Motor neuron (in vitro differentiated cells): ENCODE data around the gene ZNF716. TPM values are rescaled to one million over a fixed set of nuclear protein-coding genes. Genes with fewer than 3 reads are reported as not detected.
"Not testable (repeated sequence)": the region's sequence is repeated elsewhere in the genome, so short reads cannot be mapped to it uniquely, and the experiment has no call there.

Experiments used
- ATAC-seq, 8 experiments: fragments of 200-7000 bp; cut with Tn5 transposase; replicated peaks in 6 of 8; 2 replicates each; pipeline ENCODE4 v1.8.0; 2021; ENCODE audit warnings: mild to moderate bottlenecking in 8 of 8, moderate library complexity in 8 of 8
- H3K27ac ChIP-seq, 2 donors: fragments of 250-450 bp; sonication (Bioruptor Pico); 2 replicates each; pipeline ENCODE4 v1.9.0; 2021; ENCODE audit warnings: antibody characterized with exemption in 2 of 2, mild to moderate bottlenecking in 2 of 2, moderate library complexity in 1 of 2
- H3K4me1 ChIP-seq, 2 donors: fragments of 250-450 bp; sonication (Bioruptor Pico); replicated peaks in 1 of 2; 2 replicates each; pipeline ENCODE4 v1.6.1; 2021; ENCODE audit warnings: antibody characterized with exemption in 2 of 2, mild to moderate bottlenecking in 2 of 2, moderate library complexity in 1 of 2
- H3K4me3 ChIP-seq, 5 donors: fragments of 250-450 bp; sonication (Bioruptor Pico); 2 replicates each; pipeline ENCODE4 v1.9.0; 2021; ENCODE audit warnings: antibody characterized with exemption in 5 of 5, mild to moderate bottlenecking in 5 of 5, moderate library complexity in 4 of 5
- WGBS, 10 experiments: fragments of 450-650 bp; shearing (Covaris generic); methylation state at CpG; one replicate each; pipeline ENCODE4 v1.0.0; 2022; 5-methylcytosine and 5-hydroxymethylcytosine counted together
- in situ Hi-C, 9 experiments: fragments of 400-800 bp; cut with MboI; loops; one replicate each; pipeline ENCODE4 v1.15.0; 2021; ENCODE audit warnings: low sequenced_read_pairs in 9 of 9, low pct_unique_long_range_greater_than_20kb in 2 of 9; ENCODE audit not compliant: unreplicated experiment in 9 of 9
- total RNA-seq, 8 experiments: library from RNA; unstranded; fragments of 300-600 nt; gene quantifications; 2 replicates each; pipeline versions ENCODE4 v1.2.3 to v1.2.4, GENCODE V29; 2022

ZNF716 gene
- total RNA-seq, 8 experiments from 2014 or later = 0.09 TPM; not detected in 6

- Histone ChIP-seq H3K4me1 (no peaks in the 10 kb centered on the region), H3K27ac (no peak overlapping the region), H3K4me3 (no peak overlapping the region)
- 38 to 50% (median 40%) methylated on average over 1 to 2 of the region's 7 CpGs; no CpG with 5 or more reads in 7 of the 10 experiments for WGBS, 10 experiments
- in situ Hi-C loops = no loop called here
- no peak for ATAC-seq
Observed at GRCh38 chr7:57438244-57438643, 11.7 kb upstream of the ZNF716 start.

GRCh38 chr7:57443567-57443966 lies 6.4 kb upstream of the ZNF716 start:
- in situ Hi-C loops = no loop called here
- Histone ChIP-seq H3K4me3 (no peak overlapping the region), H3K4me1 (no peaks in the 10 kb centered on the region), H3K27ac (no peak overlapping the region)
- no peak for ATAC-seq

GRCh38 chr7:57469186-57469828 lies 19.3 kb downstream of the ZNF716 start:
- H3K4me1 ChIP-seq, in situ Hi-C loops, H3K4me3 ChIP-seq, ATAC-seq, H3K27ac ChIP-seq: not testable (repeated sequence)
- 0 to 67% (median 38%) methylated on average over 1 to 3 of the region's 3 CpGs; no CpG with 5 or more reads in 2 of the 10 experiments for WGBS, 10 experiments

GRCh38 chr7:57480304-57480703 lies 30.3 kb downstream of the ZNF716 start:
- H3K4me3 ChIP-seq, H3K27ac ChIP-seq, ATAC-seq, H3K4me1 ChIP-seq, in situ Hi-C loops: not testable (repeated sequence)

- H3K27ac ChIP-seq, H3K4me1 ChIP-seq, H3K4me3 ChIP-seq, ATAC-seq, in situ Hi-C loops: not testable (repeated sequence)
- 9 to 97% (median 44%) methylated on average over 3 to 6 of the region's 21 CpGs; no CpG with 5 or more reads in 5 of the 10 experiments for WGBS, 10 experiments
Observed at GRCh38 chr7:57485022-57485421, 35.0 kb downstream of the ZNF716 start.

- Histone ChIP-seq H3K27ac (no peak overlapping the region), H3K4me3 (no peak overlapping the region), H3K4me1 (no peaks in the 10 kb centered on the region)
- ATAC-seq = no peak
- in situ Hi-C loops = no loop called here
- WGBS, 10 experiments = 13 to 81% (median 63%) methylated on average over 5 to 13 of the region's 13 CpGs
Observed at GRCh38 chr7:57487957-57488356, 38.0 kb downstream of the ZNF716 start.

- H3K27ac ChIP-seq, H3K4me1 ChIP-seq, H3K4me3 ChIP-seq, ATAC-seq, in situ Hi-C loops: not testable (repeated sequence)
- 14 to 73% (median 59%) methylated on average over 3 to 8 of the region's 8 CpGs for WGBS, 10 experiments
Observed at GRCh38 chr7:57495111-57495510, 45.1 kb downstream of the ZNF716 start.

- Histone ChIP-seq H3K4me1 (no peaks in the 10 kb centered on the region), H3K27ac (no peak overlapping the region), H3K4me3 (no peak overlapping the region)
- WGBS, 10 experiments = 4 to 60% (median 20%) methylated on average over 1 to 4 of the region's 6 CpGs
- in situ Hi-C loops = no loop called here
- no peak for ATAC-seq
Observed at GRCh38 chr7:57496395-57496794, 46.4 kb downstream of the ZNF716 start.

GRCh38 chr7:57505176-57505575 lies 55.2 kb downstream of the ZNF716 start:
- in situ Hi-C loops = no loop called here
- H3K4me1 ChIP-seq = no peaks in the 10 kb centered on the region
- no peak for ATAC-seq
- H3K4me3 ChIP-seq = no peak overlapping the region
- 0 to 43% (median 33%) methylated on average over 1 of the region's 1 CpG; no CpG with 5 or more reads in 4 of the 10 experiments for WGBS, 10 experiments
- H3K27ac ChIP-seq = no peak overlapping the region
